ENCODE measurements around the gene PPP1R7.

The PPP1R7 gene

GRCh38 chr2:241207151-241207550 is 56.9 kb downstream of the PPP1R7 start:
- Histone ChIP-seq H3K27ac (no peak overlapping the region), H3K9me3 (ENCODE audit: severe bottlenecking) (no peaks in the 10 kb centered on the region)

GRCh38 chr2:241207641-241208040 is 57.4 kb downstream of the PPP1R7 start:
- Histone ChIP-seq H3K4me3 (ENCODE audit: low read depth, low read length) (no peak overlapping the region), H3K36me3 (no peaks in the 10 kb centered on the region), H3K9me3 (ENCODE audit: severe bottlenecking) (no peaks in the 10 kb centered on the region), H3K27ac (no peak overlapping the region), H3K27me3 (ENCODE audit: insufficient read depth, low read depth, severe bottlenecking) (no peaks in the 10 kb centered on the region)
- TF ChIP-seq CTCF (IDR thresholded peaks at IDR 0.05; ENCODE audit: low read depth, low read length), result no peak
- DNase-seq, result no peak

More at GRCh38 chr2:241207151-241207550, 56.9 kb downstream of the PPP1R7 start:
- no peak for TF ChIP-seq CTCF (IDR thresholded peaks at IDR 0.05; ENCODE audit: low read depth, low read length)
- DNase-seq, result no peak
- Histone ChIP-seq H3K27me3 (ENCODE audit: insufficient read depth, low read depth, severe bottlenecking) (no peaks in the 10 kb centered on the region), H3K36me3 (no peaks in the 10 kb centered on the region), H3K4me3 (ENCODE audit: low read depth, low read length) (no peak overlapping the region)

- Histone ChIP-seq H3K4me3 (ENCODE audit: low read depth, low read length) (no peak overlapping the region), H3K27me3 (ENCODE audit: insufficient read depth, low read depth, severe bottlenecking) (no peaks in the 10 kb centered on the region), H3K36me3 (no peaks in the 10 kb centered on the region), H3K27ac (no peak overlapping the region), H3K9me3 (ENCODE audit: severe bottlenecking) (no peaks in the 10 kb centered on the region)
- TF ChIP-seq CTCF (IDR thresholded peaks at IDR 0.05; ENCODE audit: low read depth, low read length), result no peak
- DNase-seq, result no peak
Observed at GRCh38 chr2:241208058-241208457, 57.8 kb downstream of the PPP1R7 start.

GRCh38 chr2:241209271-241209670 is 59.0 kb downstream of the PPP1R7 start:
- H3K4me3 ChIP-seq (ENCODE audit: low read depth, low read length), result no peak overlapping the region
- no peak for TF ChIP-seq CTCF (IDR thresholded peaks at IDR 0.05; ENCODE audit: low read depth, low read length)
- no peaks in the 10 kb centered on the region for H3K9me3 ChIP-seq (ENCODE audit: severe bottlenecking)
- no peak for DNase-seq
- H3K36me3 ChIP-seq, result no peaks in the 10 kb centered on the region
- H3K27ac ChIP-seq, result no peak overlapping the region
- H3K27me3 ChIP-seq (ENCODE audit: insufficient read depth, low read depth, severe bottlenecking), result no peaks in the 10 kb centered on the region

GRCh38 chr2:241211276-241211675 is 61.0 kb downstream of the PPP1R7 start:
- peak; percentile 44 for TF ChIP-seq CTCF (IDR thresholded peaks at IDR 0.05; ENCODE audit: low read depth, low read length)
- peak; percentile 30 for DNase-seq
- Histone ChIP-seq H3K27ac (no peak overlapping the region), H3K27me3 (ENCODE audit: insufficient read depth, low read depth, severe bottlenecking) (no peaks in the 10 kb centered on the region), H3K9me3 (ENCODE audit: severe bottlenecking) (no peaks in the 10 kb centered on the region), H3K36me3 (no peaks in the 10 kb centered on the region), H3K4me3 (ENCODE audit: low read depth, low read length) (no peak overlapping the region)

GRCh38 chr2:241213041-241213440 is 62.8 kb downstream of the PPP1R7 start:
- no peaks in the 10 kb centered on the region for H3K27me3 ChIP-seq (ENCODE audit: insufficient read depth, low read depth, severe bottlenecking)
- TF ChIP-seq CTCF (IDR thresholded peaks at IDR 0.05; ENCODE audit: low read depth, low read length), result no peak
- no peaks in the 10 kb centered on the region for H3K9me3 ChIP-seq (ENCODE audit: severe bottlenecking)
- no peak overlapping the region for H3K4me3 ChIP-seq (ENCODE audit: low read depth, low read length)
- no peaks in the 10 kb centered on the region for H3K36me3 ChIP-seq
- no peak overlapping the region for H3K27ac ChIP-seq
- DNase-seq, result no peak

All from WERI-Rb-1 (cell line).